ENCODE measurements around the gene MYL11. TPM values are rescaled to one million over a fixed set of nuclear protein-coding genes. Genes with fewer than 3 reads are reported as not detected.
"Not testable (repeated sequence)": the region's sequence is repeated elsewhere in the genome, so short reads cannot be mapped to it uniquely, and the experiment has no call there.

The MYL11 gene
- polyA plus RNA-seq, 3 donors, result 0.98 to 1.3 TPM; not detected in 1

- no peak overlapping the region for H3K27ac ChIP-seq (ENCODE audit: low read depth, low read length)
- WGBS, 3 donors, result 75 to 85% (median 82%) methylated on average over 6 of the region's 6 CpGs
Observed at GRCh38 chr16:30380803-30381208, 6.2 kb downstream of the MYL11 start.

GRCh38 chr16:30381291-30382041 is 6.9 kb downstream of the MYL11 start:
- no peak overlapping the region for H3K27ac ChIP-seq (ENCODE audit: low read depth, low read length)
- 76 to 83% (median 79%) methylated on average over 13 of the region's 13 CpGs for WGBS, 3 donors

GRCh38 chr16:30382111-30382881 is 7.7 kb downstream of the MYL11 start, which contains the start of gene SEPTIN1:
Gene SEPTIN1 (minus strand): TSS chr16:30382561. CDS start chr16:30382542, 19 bp downstream.
- 44 to 61% (median 47%) methylated on average over 12 of the region's 12 CpGs for WGBS, 3 donors
- no peak within 1 kb of the TSS for H3K27ac ChIP-seq (ENCODE audit: low read depth, low read length)

- H3K27ac ChIP-seq (ENCODE audit: low read depth, low read length), result no peak overlapping the region
- WGBS, 3 donors, result 29 to 49% (median 43%) methylated on average over 2 of the region's 2 CpGs
Observed at GRCh38 chr16:30383521-30383920, 8.9 kb downstream of the MYL11 start.

GRCh38 chr16:30394592-30395154 is 20.1 kb downstream of the MYL11 start:
- 6 to 12% (median 9%) methylated on average over 31 of the region's 31 CpGs for WGBS, 3 donors
- H3K27ac ChIP-seq (ENCODE audit: low read depth, low read length), result no peak overlapping the region

- H3K27ac ChIP-seq (ENCODE audit: low read depth, low read length), result no peak within 1 kb of the TSS
- whole genome bisulfite sequencing, 3 donors, result 0% methylated on average over 67 to 103 of the region's 103 CpGs
Observed at GRCh38 chr16:30395155-30395991, 20.8 kb downstream of the MYL11 start, which contains the start of gene ZNF48. Gene ZNF48 (plus strand): TSS chr16:30395420. CDS start chr16:30395795, 375 bp downstream.

- no peak overlapping the region for H3K27ac ChIP-seq (ENCODE audit: low read depth, low read length)
- 9 to 17% (median 15%) methylated on average over 13 of the region's 13 CpGs for WGBS, 3 donors
Observed at GRCh38 chr16:30395992-30396585, 21.5 kb downstream of the MYL11 start.

GRCh38 chr16:30396627-30397026 is 22.0 kb downstream of the MYL11 start:
- H3K27ac ChIP-seq (ENCODE audit: low read depth, low read length), result not testable (repeated sequence)

GRCh38 chr16:30397056-30397455 is 22.5 kb downstream of the MYL11 start:
- H3K27ac ChIP-seq (ENCODE audit: low read depth, low read length), result no peak overlapping the region
- WGBS, 3 donors, result 52 to 81% (median 54%) methylated on average over 4 of the region's 4 CpGs

More at GRCh38 chr16:30396627-30397026, 22.0 kb downstream of the MYL11 start:
- WGBS, 3 donors, result 69 to 84% (median 84%) methylated on average over 4 of the region's 4 CpGs

- H3K27ac ChIP-seq (ENCODE audit: low read depth, low read length), result no peak overlapping the region
Observed at GRCh38 chr16:30397776-30398660, 23.4 kb downstream of the MYL11 start.

GRCh38 chr16:30398661-30399434 is 24.2 kb downstream of the MYL11 start:
- 80 to 88% (median 83%) methylated on average over 23 of the region's 23 CpGs for WGBS, 3 donors
- no peak overlapping the region for H3K27ac ChIP-seq (ENCODE audit: low read depth, low read length)

More at GRCh38 chr16:30397776-30398660, 23.4 kb downstream of the MYL11 start:
- 88 to 94% (median 88%) methylated on average over 41 to 42 of the region's 42 CpGs for WGBS, 3 donors

- WGBS, 3 donors, result 12 to 17% (median 13%) methylated on average over 12 of the region's 12 CpGs
- no peak overlapping the region for H3K27ac ChIP-seq (ENCODE audit: low read depth, low read length)
Observed at GRCh38 chr16:30399435-30400186, 25.0 kb downstream of the MYL11 start.

GRCh38 chr16:30401768-30402425 is 27.3 kb downstream of the MYL11 start:
- WGBS, 3 donors, result 72 to 84% (median 80%) methylated on average over 8 of the region's 8 CpGs
- H3K27ac ChIP-seq (ENCODE audit: low read depth, low read length), result no peak overlapping the region

- WGBS, 3 donors, result 15 to 18% (median 17%) methylated on average over 14 of the region's 14 CpGs
- no peak overlapping the region for H3K27ac ChIP-seq (ENCODE audit: low read depth, low read length)
Observed at GRCh38 chr16:30406795-30407101, 32.1 kb downstream of the MYL11 start.

- 0 to 1% (median 1%) methylated on average over 49 to 65 of the region's 65 CpGs for WGBS, 3 donors
- H3K27ac ChIP-seq (ENCODE audit: low read depth, low read length), result no peak within 1 kb of the TSS
Observed at GRCh38 chr16:30407102-30407803, 32.7 kb downstream of the MYL11 start, which contains the start of gene ZNF771. Gene ZNF771 (plus strand): TSS chr16:30407606. CDS start chr16:30408054, 448 bp downstream.
